Keratinocyte (primary cell): ENCODE measurements around the gene SPOCK1. TPM values are rescaled to one million over a fixed set of nuclear protein-coding genes. Genes with fewer than 3 reads are reported as not detected.
A peak's percentile ranks its signal among the peaks of the same experiment; 100 is the strongest.

Experiments used
- DNase-seq: peaks from one replicate; pipeline ENCODE4 v3.0.0-alpha.2; 2011; ENCODE audit warnings: low read depth, missing footprints, low spot score
- FAIRE-seq: peaks from 2 replicates; lab custom pipeline; 2011; peaks lifted over from hg19 to GRCh38; lab: Jason Lieb, UNC
- H2AFZ ChIP-seq: 2 replicates; pipeline ENCODE4 v1.6.0; 2012; ENCODE audit warnings: low read length, control low read depth, inconsistent platforms; ENCODE audit not compliant: control insufficient read depth
- H3K27ac ChIP-seq: 2 replicates; pipeline ENCODE4 v1.5.1; 2011; ENCODE audit warnings: low read length; ENCODE audit not compliant: control insufficient read depth, insufficient read depth
- H3K27me3 ChIP-seq: 3 replicates; pipeline ENCODE4 v1.6.0; 2011; ENCODE audit warnings: low read length; ENCODE audit not compliant: control insufficient read depth, insufficient read depth; ENCODE audit errors: extremely low read depth
- H3K36me3 ChIP-seq, 2 experiments: 2 replicates in 1 of 2; 3 replicates in 1 of 2; pipeline ENCODE4 v1.5.1; 2011; ENCODE audit warnings: low read length in 2 of 2, mild to moderate bottlenecking in 1 of 2; ENCODE audit not compliant: control insufficient read depth in 2 of 2, insufficient read depth in 2 of 2; ENCODE audit errors: extremely low read depth in 1 of 2
- H3K4me1 ChIP-seq: 3 replicates; pipeline ENCODE4 v1.5.1; 2011; ENCODE audit warnings: low read length; ENCODE audit not compliant: control insufficient read depth, insufficient read depth; ENCODE audit errors: extremely low read depth
- H3K4me2 ChIP-seq: 3 replicates; pipeline ENCODE4 v1.6.0; 2011; ENCODE audit warnings: low read depth, low read length; ENCODE audit not compliant: control insufficient read depth, insufficient read depth; ENCODE audit errors: extremely low read depth
- H3K4me3 ChIP-seq, 3 experiments: fragments of 200-600 bp in 1 of 3; sonication (generic) in 1 of 3; 2 replicates in 2 of 3; 3 replicates in 1 of 3; pipeline ENCODE4 v1.5.1; 2011 to 2016; ENCODE audit warnings: low read length in 3 of 3, mild to moderate bottlenecking in 3 of 3, control low read depth in 2 of 3, inconsistent platforms in 1 of 3, low read depth in 1 of 3, mixed read lengths in 1 of 3, mixed run types in 1 of 3, moderate library complexity in 1 of 3; ENCODE audit not compliant: control insufficient read depth in 2 of 3, insufficient read depth in 2 of 3; ENCODE audit errors: extremely low read depth in 1 of 3
- H3K79me2 ChIP-seq: 2 replicates; pipeline ENCODE4 v1.6.0; 2012; ENCODE audit warnings: low read length; ENCODE audit not compliant: control insufficient read depth, insufficient read depth
- H3K9ac ChIP-seq: 3 replicates; pipeline ENCODE4 v1.6.0; 2011; ENCODE audit warnings: low read length; ENCODE audit not compliant: control insufficient read depth, insufficient read depth; ENCODE audit errors: extremely low read depth
- H3K9me1 ChIP-seq: 3 replicates; pipeline ENCODE4 v1.6.0; 2011; ENCODE audit warnings: low read length; ENCODE audit not compliant: control insufficient read depth, insufficient read depth; ENCODE audit errors: extremely low read depth
- H3K9me3 ChIP-seq: 2 replicates; pipeline ENCODE4 v1.5.1; 2012; ENCODE audit warnings: low read depth, low read length; ENCODE audit not compliant: control insufficient read depth
- H4K20me1 ChIP-seq: 3 replicates; pipeline ENCODE4 v1.6.0; 2011; ENCODE audit warnings: low read length; ENCODE audit not compliant: control insufficient read depth, insufficient read depth; ENCODE audit errors: extremely low read depth
- CTCF ChIP-seq, 3 experiments: IDR thresholded peaks in 1 of 3; conservative IDR thresholded peaks in 1 of 3; optimal IDR thresholded peaks in 1 of 3; 2 replicates in 2 of 3; 3 replicates in 1 of 3; pipeline versions ENCODE3 to v1.5.1; 2011; ENCODE audit warnings: low read length in 3 of 3, mild to moderate bottlenecking in 3 of 3, moderate library complexity in 2 of 3, control low read depth in 1 of 3, inconsistent platforms in 1 of 3; ENCODE audit not compliant: insufficient read depth in 2 of 3; ENCODE audit errors: extremely low read depth in 1 of 3
- EZH2 ChIP-seq: IDR thresholded peaks from one replicate; pipeline ENCODE4 v1.6.1; 2012; ENCODE audit warnings: inconsistent platforms, mild to moderate bottlenecking, low read length, moderate library complexity
- dilution Hi-C: fragments of 300-500 bp; cut with MboI; formaldehyde crosslinking; loops from one replicate; pipeline ENCODE4 v1.7.0; 2020; ENCODE audit warnings: low sequenced_read_pairs; ENCODE audit not compliant: extremely low pct_ligation_motif_present
- polyA plus RNA-seq, 5 experiments: library from polyadenylated mRNA; depleted of rRNA in 3 of 5; stranded (reverse) in 3 of 5; stranded (forward) in 1 of 5; unstranded in 1 of 5; fragments of >200 nt; gene quantifications; 1 replicate in 1 of 5; 2 replicates in 3 of 5; 3 replicates in 1 of 5; pipeline versions ENCODE4 v1.2.1 to v1.2.3, GENCODE V29; 2011 to 2012; ENCODE audit warnings: missing spikeins in 2 of 5, low read depth in 1 of 5, low replicate concordance in 1 of 5

Gene SPOCK1
- polyA plus RNA-seq, 1 donor (not counting 4 experiments of a cell fraction or from before 2014, with no cell fraction given), result 5.5 TPM

- no peaks in the 10 kb centered on the region for H3K9me1 ChIP-seq
- dilution Hi-C loops, result no loop called here
- peaks cover 7% of the 10 kb centered on the region for H3K27me3 ChIP-seq
- no peaks in the 10 kb centered on the region for H3K9me3 ChIP-seq
- H3K36me3 ChIP-seq, result no peaks in the 10 kb centered on the region
- H3K4me1 ChIP-seq, result peaks cover 7% of the 10 kb centered on the region
- no peak overlapping the region for H2AFZ ChIP-seq
- H3K27ac ChIP-seq, result no peak overlapping the region
- no peak overlapping the region for H3K4me3 ChIP-seq
- H4K20me1 ChIP-seq, result no peaks in the 10 kb centered on the region
- FAIRE-seq, result no peak
- no peak for DNase-seq
- no peak for TF ChIP-seq CTCF (optimal IDR thresholded peaks at IDR 0.05 in 1 of 3, IDR thresholded peaks at IDR 0.05 in 1 of 3, conservative IDR thresholded peaks at IDR 0.05 in 1 of 3; ENCODE audit: extremely low read depth in 1 of 3, insufficient read depth in 2 of 3, low read length in 3 of 3)
- TF ChIP-seq EZH2, result no peak
- H3K4me2 ChIP-seq, result no peak overlapping the region
- H3K79me2 ChIP-seq, result no peaks in the 10 kb centered on the region
- H3K9ac ChIP-seq, result no peak overlapping the region
Observed at GRCh38 chr5:137398154-137398553, 101.0 kb downstream of the SPOCK1 start.

- Histone ChIP-seq H3K36me3 (no peaks in the 10 kb centered on the region), H3K27me3 (peaks cover 7% of the 10 kb centered on the region), H3K9me1 (no peaks in the 10 kb centered on the region), H3K4me3 (no peak overlapping the region), H3K4me1 (peaks cover 16% of the 10 kb centered on the region), H4K20me1 (no peaks in the 10 kb centered on the region), H3K9me3 (no peaks in the 10 kb centered on the region), H2AFZ (no peak overlapping the region), H3K79me2 (no peaks in the 10 kb centered on the region), H3K4me2 (no peak overlapping the region), H3K27ac (no peak overlapping the region), H3K9ac (no peak overlapping the region)
- peak; percentile 88 for FAIRE-seq
- no peak for DNase-seq
- dilution Hi-C loops, result no loop called here
- no peak for TF ChIP-seq CTCF (optimal IDR thresholded peaks at IDR 0.05 in 1 of 3, IDR thresholded peaks at IDR 0.05 in 1 of 3, conservative IDR thresholded peaks at IDR 0.05 in 1 of 3; ENCODE audit: extremely low read depth in 1 of 3, insufficient read depth in 2 of 3, low read length in 3 of 3)
- TF ChIP-seq EZH2, result no peak
Observed at GRCh38 chr5:137395011-137395755, 103.9 kb downstream of the SPOCK1 start.
